Left lung (tissue), 10 donors: ENCODE measurements around the gene ASIC4. TPM values are rescaled to one million over a fixed set of nuclear protein-coding genes. Genes with fewer than 3 reads are reported as not detected.

ENCODE experiments used
- ATAC-seq: fragments of 200-7000 bp; cut with Tn5 transposase; one replicate; pipeline ENCODE4 v1.9.1; 2020; ENCODE audit warnings: moderate library complexity
- DNase-seq, 4 donors: peaks; one replicate each; pipeline ENCODE4 v3.0.0-alpha.2; 2013 to 2020
- H3K27ac ChIP-seq, 2 donors: fragments of 200-600 bp; sonication (generic) in 1 of 2; one replicate each; pipeline versions ENCODE4 v1.5.0 to v1.8.0; 2020 to 2021
- H3K27me3 ChIP-seq, 2 donors: fragments of 200-600 bp; sonication (generic) in 1 of 2; one replicate each; pipeline versions ENCODE4 v1.5.0 to v1.8.0; 2020 to 2021
- H3K36me3 ChIP-seq, 2 donors: fragments of 200-600 bp; sonication (generic) in 1 of 2; one replicate each; pipeline versions ENCODE4 v1.5.0 to v1.8.0; 2020 to 2021
- H3K4me1 ChIP-seq, 2 donors: fragments of 200-600 bp; one replicate each; pipeline ENCODE4 v1.8.0; 2021
- H3K4me3 ChIP-seq, 2 donors: fragments of 200-600 bp; sonication (generic) in 1 of 2; one replicate each; pipeline versions ENCODE4 v1.5.0 to v1.8.0; 2020 to 2021; ENCODE audit warnings: mild to moderate bottlenecking in 1 of 2
- H3K9me3 ChIP-seq, 2 donors: fragments of 200-600 bp; sonication (generic) in 1 of 2; one replicate each; pipeline versions ENCODE4 v1.5.0 to v1.8.0; 2020 to 2021
- CTCF ChIP-seq, 2 donors: fragments of 200-600 bp; sonication (generic) in 1 of 2; IDR thresholded peaks; one replicate each; pipeline versions ENCODE4 v1.5.0 to v1.8.0; 2021; ENCODE audit warnings: antibody characterized with exemption in 2 of 2
- intact Hi-C, 2 donors: fragments of 100-400 bp; cut with DNase I; formaldehyde crosslinking; loops; one replicate each; pipeline versions ENCODE4 v1.11.2 to v1.14.2; 2022
- microRNA-seq, 2 donors: library from miRNA; unstranded; fragments of <30 nt; microRNA quantifications; one replicate each; pipeline ENCODE4, GENCODE V29; 2019
- polyA plus RNA-seq, 6 donors: library from polyadenylated mRNA; unstranded; fragments of 120-200 nt; gene quantifications; one replicate each; pipeline ENCODE4 v1.2.1, GENCODE V29; 2013; ENCODE audit not compliant: insufficient read length in 6 of 6
- total RNA-seq, 2 donors: library from RNA; stranded (reverse); fragmentation: NEBNext Ultra II Directional; extraction: Animal tissue kit (Norgen Biotek cat#: 25700); gene quantifications; one replicate each; pipeline ENCODE4 v1.2.1, GENCODE V29; 2021
- donor health status: DM: no; HTN: yes; CAD: no.
- donor health status: DM: no; HTN: no; CAD: no.

Gene ASIC4
- total and polyA plus RNA-seq, 8 donors, result 0.07 to 0.37 (median 0.20) TPM; not detected in 2

- Histone ChIP-seq H3K27me3 (peaks cover 0 to 42% of the 10 kb centered on the region in 2 donors), H3K9me3 (no peaks in the 10 kb centered on the region), H3K4me3 (no peak overlapping the region), H3K4me1 (peaks cover 0 to 8% of the 10 kb centered on the region in 2 donors), H3K27ac (no peak overlapping the region), H3K36me3 (no peaks in the 10 kb centered on the region)
- no peak for TF ChIP-seq CTCF (IDR thresholded peaks at IDR 0.05)
- DNase-seq (no peak), ATAC-seq (no peak)
- intact Hi-C loops, result no loop called here
Measured at GRCh38 chr2:219575566-219576504, 61.6 kb downstream of the ASIC4 start.

- ATAC-seq, result peak; percentile 20
- peak in 2 of 4 donors; percentile 42 to 77 for DNase-seq
- no peaks in the 10 kb centered on the region for H3K9me3 ChIP-seq
Measured at GRCh38 chr2:219576505-219577388, 62.5 kb downstream of the ASIC4 start.

GRCh38 chr2:219578811-219579613 is 64.7 kb downstream of the ASIC4 start:
- Histone ChIP-seq H3K27me3 (peaks cover 0 to 20% of the 10 kb centered on the region in 2 donors), H3K4me3 (no peak overlapping the region), H3K27ac (peak overlapping the region in 1 of 2 donors; percentile 48), H3K36me3 (no peaks in the 10 kb centered on the region), H3K4me1 (no peaks in the 10 kb centered on the region), H3K9me3 (no peaks in the 10 kb centered on the region)
- DNase-seq (peak in 1 of 4 donors; percentile 48), ATAC-seq (peak; percentile 48)
- intact Hi-C loops, result no loop called here
- TF ChIP-seq CTCF (IDR thresholded peaks at IDR 0.05), result no peak

More at GRCh38 chr2:219576505-219577388, 62.5 kb downstream of the ASIC4 start:
- Histone ChIP-seq H3K27ac (no peak overlapping the region), H3K27me3 (peaks cover 0 to 33% of the 10 kb centered on the region in 2 donors), H3K4me1 (no peaks in the 10 kb centered on the region), H3K36me3 (no peaks in the 10 kb centered on the region), H3K4me3 (no peak overlapping the region)
- no peak for TF ChIP-seq CTCF (IDR thresholded peaks at IDR 0.05)
- intact Hi-C loops, result no loop called here

GRCh38 chr2:219581346-219581745 is 67.1 kb downstream of the ASIC4 start:
- Histone ChIP-seq H3K4me3 (no peak overlapping the region), H3K36me3 (no peaks in the 10 kb centered on the region), H3K27ac (no peak overlapping the region), H3K27me3 (peaks cover 0 to 25% of the 10 kb centered on the region in 2 donors), H3K9me3 (no peaks in the 10 kb centered on the region), H3K4me1 (no peaks in the 10 kb centered on the region)
- TF ChIP-seq CTCF (IDR thresholded peaks at IDR 0.05), result no peak
- DNase-seq (no peak), ATAC-seq (no peak)
- intact Hi-C loops, result no loop called here

Small RNA genes within 50 kb of the gene (microRNA-seq; reads per million reads assigned to microRNA genes)
- gene MIR3132, result 0 to 0.34 reads per million in 2 donors

Other genes with a start within 250 kb of the ASIC4 start
- 10 to 100 TPM; 54.2 to 97.4 TPM for gene DNAJB2, start 235.1 kb upstream of the ASIC4 start, total RNA-seq
- gene DNAJB2, start 235.1 kb upstream of the ASIC4 start, polyA plus RNA-seq, result 10 to 100 TPM; 58.7 to 74.8 (median 63.7) TPM
- gene PTPRN, start 205.1 kb upstream of the ASIC4 start, total RNA-seq, result 1 to 10 TPM in 1 of 2 donors, not detected in 1; 1.4 TPM
- gene PTPRN, start 205.1 kb upstream of the ASIC4 start, polyA plus RNA-seq, result 1 to 10 TPM in 1 of 6 donors, under 1 TPM in 5; 0.17 to 1.1 (median 0.79) TPM
- gene RESP18, start 181.7 kb upstream of the ASIC4 start, total RNA-seq, result not detected
- gene RESP18, start 181.7 kb upstream of the ASIC4 start, polyA plus RNA-seq, result not detected
- gene DNPEP, start 126.6 kb upstream of the ASIC4 start, total RNA-seq, result 10 to 100 TPM; 41.6 to 62.9 TPM
- 10 to 100 TPM; 60.6 to 86.4 (median 72.9) TPM for gene DNPEP, start 126.6 kb upstream of the ASIC4 start, polyA plus RNA-seq
- gene DES, start 96.1 kb upstream of the ASIC4 start, total RNA-seq, result 100 to 1,000 TPM in 1 of 2 donors, 10 to 100 TPM in 1; 32.0 to 101 TPM
- gene DES, start 96.1 kb upstream of the ASIC4 start, polyA plus RNA-seq, result 10 to 100 TPM in 5 of 6 donors, 1 to 10 TPM in 1; 8.7 to 31.3 (median 23.8) TPM
- 10 to 100 TPM in 1 of 2 donors, 1 to 10 TPM in 1; 7.3 to 11.7 TPM for gene SPEG, start 79.6 kb upstream of the ASIC4 start, total RNA-seq
- gene SPEG, start 79.6 kb upstream of the ASIC4 start, polyA plus RNA-seq, result 10 to 100 TPM; 21.5 to 34.2 (median 29.1) TPM
- 10 to 100 TPM; 43.7 to 50.1 TPM for gene GMPPA, start 15.6 kb upstream of the ASIC4 start, total RNA-seq
- 10 to 100 TPM; 20.6 to 34.7 (median 24.0) TPM for gene GMPPA, start 15.6 kb upstream of the ASIC4 start, polyA plus RNA-seq
- 100 to 1,000 TPM in 1 of 2 donors, 10 to 100 TPM in 1; 61.6 to 114 TPM for gene CHPF, start 29.3 kb downstream of the ASIC4 start, total RNA-seq
- 10 to 100 TPM; 18.8 to 34.9 (median 24.1) TPM for gene CHPF, start 29.3 kb downstream of the ASIC4 start, polyA plus RNA-seq
- 1 to 10 TPM; 2.9 to 3.5 TPM for gene TMEM198, start 29.5 kb downstream of the ASIC4 start, total RNA-seq
- 1 to 10 TPM; 2.4 to 4.2 (median 3.4) TPM for gene TMEM198, start 29.5 kb downstream of the ASIC4 start, polyA plus RNA-seq
- gene OBSL1, start 57.1 kb downstream of the ASIC4 start, total RNA-seq, result 10 to 100 TPM; 43.4 to 65.0 TPM
- gene OBSL1, start 57.1 kb downstream of the ASIC4 start, polyA plus RNA-seq, result 100 to 1,000 TPM; 123 to 143 (median 135) TPM
- gene INHA, start 57.8 kb downstream of the ASIC4 start, total RNA-seq, result under 1 TPM; 0.37 to 0.44 TPM
- 1 to 10 TPM in 4 of 6 donors, under 1 TPM in 2; 0.43 to 1.9 (median 1.1) TPM for gene INHA, start 57.8 kb downstream of the ASIC4 start, polyA plus RNA-seq
- gene STK11IP, start 83.4 kb downstream of the ASIC4 start, total RNA-seq, result 10 to 100 TPM; 25.1 to 30.3 TPM
- 10 to 100 TPM; 24.5 to 36.6 (median 29.2) TPM for gene STK11IP, start 83.4 kb downstream of the ASIC4 start, polyA plus RNA-seq
- 1 to 10 TPM; 2.9 to 5.7 TPM for gene SLC4A3, start 113.1 kb downstream of the ASIC4 start, total RNA-seq
- gene SLC4A3, start 113.1 kb downstream of the ASIC4 start, polyA plus RNA-seq, result 10 to 100 TPM in 4 of 6 donors, 1 to 10 TPM in 2; 8.8 to 13.3 (median 10.6) TPM